NCI-H1694 treated with DMSO at 0.1 percent for 48 hours (cell line): Measurements from ENCODE around the gene TMEM190.

Experiments used
- DNase-seq: peaks from one replicate; lab custom pipeline; 2025; lab: John Stamatoyannopoulos, UW

The TMEM190 gene

GRCh38 chr19:55423225-55424005 lies 46.8 kb downstream of the TMEM190 start:
- DNase-seq, result no peak

GRCh38 chr19:55424518-55424917 lies 47.9 kb downstream of the TMEM190 start:
- no peak for DNase-seq

- no peak for DNase-seq
Measured at GRCh38 chr19:55426042-55426441, 49.4 kb downstream of the TMEM190 start.
